ENCODE data around the gene SLX4. TPM values are rescaled to one million over a fixed set of nuclear protein-coding genes. Genes with fewer than 3 reads are reported as not detected.

Gene SLX4
- total RNA-seq, 1 experiment from 2014 or later = 15.5 TPM

GRCh38 chr16:3541527-3542155 is 69.8 kb downstream of the SLX4 start:
- BruUV-seq (replicated peaks) = no TSS peak
- ChIA-PET CTCF (no interaction called here), POLR2A (no interaction called here)

GRCh38 chr16:3538222-3538621 is 73.2 kb downstream of the SLX4 start:
- POLR2A ChIA-PET = no interaction called here
- intact Hi-C loops (cut with micrococcal nuclease; ENCODE audit: unreplicated experiment) = no loop called here
- TF ChIP-seq CTCF (IDR thresholded peaks at IDR 0.05) (no peak), REST (IDR thresholded peaks at IDR 0.05; ENCODE audit: insufficient read depth in 1 of 2, low read depth in 2 of 2, low read length in 1 of 2) (no peak), SIN3A (IDR thresholded peaks at IDR 0.05; ENCODE audit: borderline replicate concordance, insufficient read depth, low read depth, low read length) (no peak), TCF7L2 (IDR thresholded peaks at IDR 0.05; ENCODE audit: low read depth, low read length) (no peak), POLR2AphosphoS5 (IDR thresholded peaks at IDR 0.05; ENCODE audit: low read depth, low read length) (no peak)
- CTCF ChIA-PET = no interaction called here
- no peak overlapping the region for H3K4me3 ChIP-seq (ENCODE audit: low read depth in 2 of 2, low read length in 2 of 2)
- in situ Hi-C loops (cut with HindIII; ENCODE audit: low pct_unique_long_range_greater_than_20kb, low sequenced_read_pairs) = no loop called here
- H3K27ac ChIP-seq (ENCODE audit: low read length) = no peak overlapping the region
- H3K36me3 ChIP-seq (ENCODE audit: control insufficient read depth, insufficient read depth, low read length) = peaks cover 3% of the 10 kb centered on the region
- no peaks in the 10 kb centered on the region for H3K4me1 ChIP-seq (ENCODE audit: control insufficient read depth, insufficient read depth, low read length)
- DNase-seq (ENCODE audit: low read depth, low spot score) (no peak), ATAC-seq (no peak)
- BruUV-seq (replicated peaks) = no TSS peak
- no peaks in the 10 kb centered on the region for H3K9me3 ChIP-seq (ENCODE audit: control insufficient read depth, insufficient read depth, low read depth, low read length)
- no peaks in the 10 kb centered on the region for H3K27me3 ChIP-seq (ENCODE audit: control insufficient read depth, insufficient read depth, low read length)

More at GRCh38 chr16:3541527-3542155, 69.8 kb downstream of the SLX4 start:
- DNase-seq (ENCODE audit: low read depth, low spot score) (no peak), ATAC-seq (no peak)
- intact Hi-C loops (cut with micrococcal nuclease; ENCODE audit: unreplicated experiment) = no loop called here
- Histone ChIP-seq H3K27ac (ENCODE audit: low read length) (no peak overlapping the region), H3K4me1 (ENCODE audit: control insufficient read depth, insufficient read depth, low read length) (no peaks in the 10 kb centered on the region), H3K36me3 (ENCODE audit: control insufficient read depth, insufficient read depth, low read length) (peaks cover 3% of the 10 kb centered on the region), H3K4me3 (ENCODE audit: low read depth in 2 of 2, low read length in 2 of 2) (no peak overlapping the region), H3K9me3 (ENCODE audit: control insufficient read depth, insufficient read depth, low read depth, low read length) (no peaks in the 10 kb centered on the region), H3K27me3 (ENCODE audit: control insufficient read depth, insufficient read depth, low read length) (no peaks in the 10 kb centered on the region)
- in situ Hi-C loops (cut with HindIII; ENCODE audit: low pct_unique_long_range_greater_than_20kb, low sequenced_read_pairs) = no loop called here
- TF ChIP-seq CTCF (IDR thresholded peaks at IDR 0.05) = no peak
- TF ChIP-seq TCF7L2 (IDR thresholded peaks at IDR 0.05; ENCODE audit: low read depth, low read length) = no peak
- TF ChIP-seq POLR2AphosphoS5 (IDR thresholded peaks at IDR 0.05; ENCODE audit: low read depth, low read length) = no peak
- TF ChIP-seq SIN3A (IDR thresholded peaks at IDR 0.05; ENCODE audit: borderline replicate concordance, insufficient read depth, low read depth, low read length) = no peak
- TF ChIP-seq REST (IDR thresholded peaks at IDR 0.05; ENCODE audit: insufficient read depth in 1 of 2, low read depth in 2 of 2, low read length in 1 of 2) = no peak
